ENCODE data around the gene FUT7. TPM values are rescaled to one million over a fixed set of nuclear protein-coding genes. Genes with fewer than 3 reads are reported as not detected.

The FUT7 gene
- total RNA-seq, 4 donors from 2014 or later: not detected

DNA sequence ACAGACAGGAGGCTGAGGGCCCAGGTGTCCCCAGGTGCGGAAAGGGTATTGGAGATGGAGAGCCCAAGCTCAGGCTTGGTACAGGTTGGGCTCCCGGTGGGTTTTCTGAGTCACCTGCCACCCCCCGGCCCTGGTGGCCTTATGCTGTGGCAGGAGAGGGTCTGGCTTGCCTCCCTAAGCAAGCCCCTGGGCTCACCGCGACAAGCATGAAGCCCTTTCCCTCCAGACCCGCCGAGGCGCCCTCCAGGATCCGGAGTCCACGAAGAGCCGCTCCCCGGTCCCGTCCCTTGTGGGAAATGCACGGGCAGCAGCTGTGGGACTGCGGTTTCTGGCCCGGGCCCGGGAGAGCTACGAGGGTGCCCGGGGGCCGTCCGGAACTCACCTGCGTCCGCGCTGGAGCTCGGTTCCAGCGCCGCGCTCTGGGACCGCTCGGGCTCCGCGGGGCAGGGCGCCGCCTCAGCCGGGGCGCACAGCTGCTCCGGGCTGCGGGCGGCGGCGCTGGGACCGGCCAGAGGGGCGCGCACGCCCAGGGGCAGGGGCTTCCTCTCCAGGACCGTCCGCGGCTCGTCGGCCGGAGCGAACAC lies 37.7 kb upstream of the FUT7 start:
- TF ChIP-seq POLR2A (IDR thresholded peaks at IDR 0.05): no peak
- TF ChIP-seq CTCF (IDR thresholded peaks at IDR 0.05): no peak
- DNase-seq: no peak
- Histone ChIP-seq H3K36me3 (no peaks in the 10 kb centered on the region), H3K27me3 (no peaks in the 10 kb centered on the region), H3K4me3 (replicated peaks in 1 of 3) (no peak overlapping the region), H3K27ac (no peak overlapping the region), H3K4me1 (peaks cover 6 to 14% of the 10 kb centered on the region in 2 donors), H3K9me3 (no peaks in the 10 kb centered on the region)
- intact Hi-C loops (cut with DNase I): loop anchor here (5.0 kb wide), 1 partner anchor 282 kb away; no protein-coding TSS in a partner anchor
- 13 to 71% methylated on average over 1 to 3 of the region's 52 CpGs for WGBS, 2 donors

DNA sequence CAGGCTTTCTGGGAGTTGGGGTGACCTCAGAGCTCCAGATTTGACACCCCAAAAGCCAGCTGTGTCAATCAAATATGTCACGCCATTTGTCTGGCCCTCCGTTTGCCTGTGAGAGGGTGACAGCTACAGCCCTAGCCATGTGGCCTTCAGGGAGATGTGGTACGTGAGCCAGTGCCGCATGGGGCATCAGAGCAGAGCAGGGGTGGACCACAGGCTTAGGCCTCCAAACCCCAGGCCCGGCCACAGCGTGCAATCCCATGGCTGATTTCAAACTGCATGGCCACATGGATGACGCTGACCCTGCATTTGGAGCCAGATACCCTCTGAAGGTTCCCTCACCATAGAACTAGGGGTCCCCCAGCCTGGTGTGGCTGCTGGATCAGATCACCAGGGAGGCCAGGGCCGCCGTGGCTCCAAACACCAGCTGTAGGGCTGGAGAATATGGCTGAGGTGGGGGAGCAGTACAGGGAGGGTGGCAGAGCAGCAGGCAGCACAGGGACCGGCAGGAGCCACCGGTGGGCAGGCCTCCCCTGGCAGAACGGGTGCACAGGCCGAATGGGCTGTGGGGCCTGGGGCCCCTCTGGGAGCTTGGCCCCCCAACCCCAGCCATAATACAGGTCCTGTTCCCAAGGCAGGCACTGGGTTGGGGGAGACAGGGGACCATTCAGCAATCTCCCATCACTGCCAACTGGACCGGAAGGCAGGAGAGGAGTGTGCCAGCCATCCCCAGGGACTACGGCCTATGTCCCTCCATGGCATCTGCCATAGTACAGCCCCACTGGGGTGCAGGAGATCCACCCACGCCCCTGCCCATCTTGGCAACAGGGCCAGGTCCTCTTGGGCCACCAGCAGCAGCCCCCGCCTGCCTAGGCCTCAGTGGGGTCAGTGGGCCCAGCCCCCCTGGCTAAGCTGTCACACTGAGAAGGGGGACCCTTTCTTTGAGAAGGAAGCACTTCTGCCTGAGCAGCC lies 36.9 kb upstream of the FUT7 start:
- TF ChIP-seq CTCF (IDR thresholded peaks at IDR 0.05) (no peak), POLR2A (IDR thresholded peaks at IDR 0.05) (no peak)
- H3K9me3 ChIP-seq: no peaks in the 10 kb centered on the region
- no peak overlapping the region for H3K4me3 ChIP-seq (replicated peaks in 1 of 3)
- H3K4me1 ChIP-seq: peaks cover 6 to 14% of the 10 kb centered on the region in 2 donors
- H3K27me3 ChIP-seq: no peaks in the 10 kb centered on the region
- intact Hi-C loops (cut with DNase I): loop anchor here (5.0 kb wide), 1 partner anchor 282 kb away; no protein-coding TSS in a partner anchor
- H3K27ac ChIP-seq: no peak overlapping the region
- H3K36me3 ChIP-seq: no peaks in the 10 kb centered on the region
- DNase-seq: no peak
- 98 to 100% methylated on average over 4 to 8 of the region's 17 CpGs for WGBS, 2 donors

DNA sequence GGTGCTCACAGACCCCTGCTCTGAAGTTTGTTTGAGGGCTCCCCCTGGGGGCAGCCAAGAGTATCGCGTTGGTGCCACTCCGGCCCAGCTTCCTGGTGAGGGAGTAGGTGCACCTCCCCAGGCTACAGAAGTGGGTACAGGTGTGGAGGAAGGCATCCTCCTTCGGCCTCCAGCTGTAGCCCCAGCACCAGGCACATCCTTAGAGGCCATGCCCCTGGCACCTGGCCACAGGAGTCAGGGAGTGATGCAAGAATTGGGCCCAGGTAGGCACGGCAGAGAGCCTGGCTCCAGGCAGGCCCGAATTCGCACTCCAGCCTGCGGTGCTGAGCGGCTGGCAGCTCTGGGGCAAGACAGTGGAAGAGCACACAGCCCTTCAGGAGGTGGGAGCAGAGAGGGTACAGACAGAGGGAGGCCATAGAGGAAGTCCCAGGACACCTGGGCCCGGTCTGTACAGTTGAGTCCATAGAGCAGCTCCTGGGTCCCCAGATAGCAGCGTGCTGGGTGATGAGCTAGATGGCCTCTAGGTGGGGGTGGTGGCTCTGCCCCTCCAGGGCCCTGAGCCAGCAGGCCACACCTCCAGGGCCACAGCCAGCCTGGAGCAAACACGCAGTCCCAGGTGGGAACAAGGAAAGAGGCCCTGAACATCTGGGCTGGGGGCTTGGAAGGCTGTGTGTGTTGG lies 36.1 kb upstream of the FUT7 start:
- Histone ChIP-seq H3K4me3 (replicated peaks in 1 of 3) (no peak overlapping the region), H3K27me3 (no peaks in the 10 kb centered on the region), H3K4me1 (peaks cover 6 to 14% of the 10 kb centered on the region in 2 donors), H3K36me3 (no peaks in the 10 kb centered on the region), H3K9me3 (no peaks in the 10 kb centered on the region), H3K27ac (no peak overlapping the region)
- peak; percentile 74 to 79 for DNase-seq
- no peak for TF ChIP-seq POLR2A (IDR thresholded peaks at IDR 0.05)
- TF ChIP-seq CTCF (IDR thresholded peaks at IDR 0.05): peak; percentile 54 to 86 (median 71)
- 15 to 54% methylated on average over 4 to 11 of the region's 12 CpGs for whole genome bisulfite sequencing, 2 donors
- intact Hi-C loops (cut with DNase I): loop anchor here (5.0 kb wide), 1 partner anchor 281 kb away; no protein-coding TSS in a partner anchor

DNA sequence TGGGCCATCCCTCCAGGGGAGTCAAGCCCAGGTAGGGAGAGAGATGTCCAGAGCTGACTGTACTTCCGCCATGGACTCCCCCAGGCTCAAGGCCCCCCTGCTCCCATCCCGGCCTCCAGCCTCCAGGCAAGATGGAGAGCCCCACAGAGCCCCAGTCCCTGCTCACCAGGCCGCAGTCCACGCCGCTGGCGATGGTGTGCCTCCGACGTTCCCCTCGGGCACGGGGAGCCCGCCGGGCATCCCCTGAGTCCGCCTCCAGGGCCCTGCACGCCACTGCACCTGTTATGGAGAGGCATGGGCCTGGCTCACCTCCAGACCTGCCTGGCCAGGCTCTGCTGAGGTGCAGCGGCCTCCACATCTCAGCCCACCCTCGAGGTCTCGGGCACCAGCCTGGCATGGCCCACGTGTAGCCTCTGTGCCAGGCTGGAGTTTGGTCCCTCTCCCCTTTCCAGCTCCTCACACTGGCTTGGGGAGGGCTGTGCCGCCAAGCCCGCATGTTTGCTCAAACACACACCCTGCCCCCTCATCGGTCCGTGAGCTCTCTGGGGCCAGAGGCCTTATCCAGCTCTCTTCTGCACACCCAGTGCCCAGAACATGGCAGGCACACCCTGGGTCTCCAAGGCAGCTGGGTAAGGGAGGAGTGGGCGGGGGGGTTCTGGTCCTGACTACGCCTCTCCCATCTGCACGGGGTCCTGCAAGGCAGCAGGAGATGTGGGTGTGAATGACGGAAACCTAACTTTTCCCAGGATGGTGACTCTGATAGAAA lies 34.4 kb upstream of the FUT7 start:
- Histone ChIP-seq H3K4me1 (peaks cover 6 to 13% of the 10 kb centered on the region in 2 donors), H3K36me3 (no peaks in the 10 kb centered on the region), H3K27me3 (no peaks in the 10 kb centered on the region), H3K4me3 (replicated peaks in 1 of 3) (no peak overlapping the region), H3K9me3 (no peaks in the 10 kb centered on the region), H3K27ac (no peak overlapping the region)
- intact Hi-C loops (cut with DNase I): loop anchor here (5.0 kb wide), 1 partner anchor 279 kb away; no protein-coding TSS in a partner anchor
- 94% methylated on average over 13 to 19 of the region's 26 CpGs for WGBS, 2 donors
- TF ChIP-seq CTCF (IDR thresholded peaks at IDR 0.05): no peak
- TF ChIP-seq POLR2A (IDR thresholded peaks at IDR 0.05): no peak
- DNase-seq: no peak

All from thyroid gland (tissue), 4 donors.